Lower lobe of right lung (tissue), 2 donors: Measurements from ENCODE around the gene FIGNL2. TPM values are rescaled to one million over a fixed set of nuclear protein-coding genes. Genes with fewer than 3 reads are reported as not detected.
"Not testable (repeated sequence)": the region's sequence is repeated elsewhere in the genome, so short reads cannot be mapped to it uniquely, and the experiment has no call there.

ENCODE experiments used
- ATAC-seq, 2 donors: fragments of 200-7000 bp; cut with Tn5 transposase; one replicate each; pipeline ENCODE4 v1.9.1; 2020 to 2022; ENCODE audit warnings: mild to moderate bottlenecking in 2 of 2, moderate library complexity in 2 of 2
- DNase-seq: peaks from one replicate; pipeline ENCODE4 v3.0.0-alpha.2; 2020
- H3K27ac ChIP-seq: fragments of 200-600 bp; one replicate; pipeline ENCODE4 v1.8.0; 2022
- H3K27me3 ChIP-seq: fragments of 200-600 bp; one replicate; pipeline ENCODE4 v1.8.0; 2022; ENCODE audit warnings: low read depth
- H3K36me3 ChIP-seq: fragments of 200-600 bp; one replicate; pipeline ENCODE4 v1.8.0; 2022; ENCODE audit warnings: mild to moderate bottlenecking
- H3K4me1 ChIP-seq: fragments of 200-600 bp; one replicate; pipeline ENCODE4 v1.8.0; 2022
- H3K4me3 ChIP-seq: fragments of 200-600 bp; one replicate; pipeline ENCODE4 v1.8.0; 2022; ENCODE audit warnings: mild to moderate bottlenecking
- H3K9me3 ChIP-seq: fragments of 200-600 bp; one replicate; pipeline ENCODE4 v1.8.0; 2022
- CTCF ChIP-seq: fragments of 200-600 bp; IDR thresholded peaks from one replicate; pipeline ENCODE4 v1.8.0; 2022; ENCODE audit warnings: antibody characterized with exemption, mild to moderate bottlenecking
- intact Hi-C: fragments of 100-400 bp; cut with DNase I; formaldehyde crosslinking; loops from one replicate; pipeline ENCODE4 v1.11.0; 2022
- total RNA-seq: library from RNA; stranded (reverse); fragmentation: NEBNext Ultra II Directional; extraction: Animal tissue kit (Norgen Biotek cat#: 25700); gene quantifications from one replicate; pipeline ENCODE4 v1.2.1, GENCODE V29; 2021
- donor health status: DM: no; HTN: yes; CAD: no; lungs with severe emphysema.

Gene FIGNL2
- total RNA-seq, 1 donor from 2014 or later: 0.95 TPM

GRCh38 chr12:51806896-51807295 lies 41.6 kb downstream of the FIGNL2 start:
- no peaks in the 10 kb centered on the region for H3K27me3 ChIP-seq

GRCh38 chr12:51801027-51801426 lies 47.5 kb downstream of the FIGNL2 start:
- TF ChIP-seq CTCF: no peak
- Histone ChIP-seq H3K4me1 (no peaks in the 10 kb centered on the region), H3K27me3 (no peaks in the 10 kb centered on the region), H3K4me3 (no peak overlapping the region), H3K27ac (no peak overlapping the region), H3K9me3 (no peaks in the 10 kb centered on the region), H3K36me3 (no peaks in the 10 kb centered on the region)
- no peak for DNase-seq
- no peak for ATAC-seq
- intact Hi-C loops: no loop called here

More at GRCh38 chr12:51806896-51807295, 41.6 kb downstream of the FIGNL2 start:
- intact Hi-C loops: no loop called here
- H3K36me3 ChIP-seq: no peaks in the 10 kb centered on the region
- no peaks in the 10 kb centered on the region for H3K4me1 ChIP-seq
- ATAC-seq (no peak), DNase-seq (no peak)
- TF ChIP-seq CTCF: no peak
- H3K27ac ChIP-seq: no peak overlapping the region
- no peak overlapping the region for H3K4me3 ChIP-seq
- H3K9me3 ChIP-seq: no peaks in the 10 kb centered on the region

- intact Hi-C loops: no loop called here
- no peaks in the 10 kb centered on the region for H3K36me3 ChIP-seq
Observed at GRCh38 chr12:51798501-51798900, 50.0 kb downstream of the FIGNL2 start.

GRCh38 chr12:51798051-51798450 lies 50.5 kb downstream of the FIGNL2 start:
- H3K27me3 ChIP-seq, ATAC-seq, H3K27ac ChIP-seq, H3K36me3 ChIP-seq, DNase-seq, intact Hi-C loops, H3K4me1 ChIP-seq, H3K9me3 ChIP-seq, H3K4me3 ChIP-seq: not testable (repeated sequence)

More at GRCh38 chr12:51798501-51798900, 50.0 kb downstream of the FIGNL2 start:
- H3K27ac ChIP-seq: no peak overlapping the region
- H3K27me3 ChIP-seq: no peaks in the 10 kb centered on the region
- no peaks in the 10 kb centered on the region for H3K4me1 ChIP-seq
- ATAC-seq (no peak), DNase-seq (no peak)
- TF ChIP-seq CTCF: no peak
- no peaks in the 10 kb centered on the region for H3K9me3 ChIP-seq
- H3K4me3 ChIP-seq: no peak overlapping the region

GRCh38 chr12:51797301-51797700 lies 51.2 kb downstream of the FIGNL2 start:
- no peak for ATAC-seq
- intact Hi-C loops: no loop called here

GRCh38 chr12:51793201-51793600 lies 55.3 kb downstream of the FIGNL2 start:
- Histone ChIP-seq H3K9me3 (no peaks in the 10 kb centered on the region), H3K27ac (no peak overlapping the region), H3K4me3 (no peak overlapping the region), H3K36me3 (no peaks in the 10 kb centered on the region), H3K4me1 (no peaks in the 10 kb centered on the region), H3K27me3 (no peaks in the 10 kb centered on the region)
- intact Hi-C loops: no loop called here
- no peak for TF ChIP-seq CTCF
- DNase-seq: no peak
- no peak for ATAC-seq

More at GRCh38 chr12:51797301-51797700, 51.2 kb downstream of the FIGNL2 start:
- no peak overlapping the region for H3K27ac ChIP-seq
- H3K9me3 ChIP-seq: no peaks in the 10 kb centered on the region
- H3K4me3 ChIP-seq: no peak overlapping the region
- no peak for TF ChIP-seq CTCF
- DNase-seq: no peak
- no peaks in the 10 kb centered on the region for H3K36me3 ChIP-seq
- H3K27me3 ChIP-seq: no peaks in the 10 kb centered on the region
- no peaks in the 10 kb centered on the region for H3K4me1 ChIP-seq
